ENCODE results near the gene CGREF1.

DNA sequence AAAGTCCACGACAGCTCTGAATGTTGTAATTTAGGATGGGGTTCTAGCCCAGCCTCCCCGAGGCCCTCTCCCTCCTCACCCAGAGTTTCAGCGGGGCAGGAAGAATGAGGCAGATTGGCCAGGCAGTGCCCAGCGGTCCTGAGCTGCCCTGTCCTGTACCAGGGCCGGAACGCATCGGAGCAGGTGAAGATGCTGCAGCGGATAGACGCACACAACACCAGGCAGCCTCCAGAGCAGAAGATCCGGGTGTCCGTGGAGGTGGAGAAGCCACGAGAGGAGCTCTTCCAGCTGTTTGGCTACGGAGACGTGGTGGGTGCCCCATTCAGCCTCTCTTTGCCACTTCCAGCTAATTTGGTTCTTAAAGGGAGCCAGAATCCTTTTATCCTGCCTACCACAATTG is 21.6 kb downstream of the CGREF1 start:
- TF ChIP-seq EZH2phosphoT487 (IDR thresholded peaks at IDR 0.05; ENCODE audit: borderline replicate concordance, low read depth, low read length): no peak
- TF ChIP-seq, protein P1, sequence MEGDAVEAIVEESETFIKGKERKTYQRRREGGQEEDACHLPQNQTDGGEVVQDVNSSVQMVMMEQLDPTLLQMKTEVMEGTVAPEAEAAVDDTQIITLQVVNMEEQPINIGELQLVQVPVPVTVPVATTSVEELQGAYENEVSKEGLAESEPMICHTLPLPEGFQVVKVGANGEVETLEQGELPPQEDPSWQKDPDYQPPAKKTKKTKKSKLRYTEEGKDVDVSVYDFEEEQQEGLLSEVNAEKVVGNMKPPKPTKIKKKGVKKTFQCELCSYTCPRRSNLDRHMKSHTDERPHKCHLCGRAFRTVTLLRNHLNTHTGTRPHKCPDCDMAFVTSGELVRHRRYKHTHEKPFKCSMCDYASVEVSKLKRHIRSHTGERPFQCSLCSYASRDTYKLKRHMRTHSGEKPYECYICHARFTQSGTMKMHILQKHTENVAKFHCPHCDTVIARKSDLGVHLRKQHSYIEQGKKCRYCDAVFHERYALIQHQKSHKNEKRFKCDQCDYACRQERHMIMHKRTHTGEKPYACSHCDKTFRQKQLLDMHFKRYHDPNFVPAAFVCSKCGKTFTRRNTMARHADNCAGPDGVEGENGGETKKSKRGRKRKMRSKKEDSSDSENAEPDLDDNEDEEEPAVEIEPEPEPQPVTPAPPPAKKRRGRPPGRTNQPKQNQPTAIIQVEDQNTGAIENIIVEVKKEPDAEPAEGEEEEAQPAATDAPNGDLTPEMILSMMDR (conservative IDR thresholded peaks at IDR 0.05; ENCODE audit: low read length): no peak
